Fibroblast of gingiva (primary cell): ENCODE results near the gene C12orf57.
A peak's percentile ranks its signal among the peaks of the same experiment; 100 is the strongest.

Experiments used
- DNase-seq: peaks from one replicate; pipeline ENCODE4 v3.0.0-alpha.2; 2011; ENCODE audit warnings: low read depth

The C12orf57 gene

GRCh38 chr12:6953442-6954315 lies 9.9 kb downstream of the C12orf57 start:
- DNase-seq: no peak

DNA sequence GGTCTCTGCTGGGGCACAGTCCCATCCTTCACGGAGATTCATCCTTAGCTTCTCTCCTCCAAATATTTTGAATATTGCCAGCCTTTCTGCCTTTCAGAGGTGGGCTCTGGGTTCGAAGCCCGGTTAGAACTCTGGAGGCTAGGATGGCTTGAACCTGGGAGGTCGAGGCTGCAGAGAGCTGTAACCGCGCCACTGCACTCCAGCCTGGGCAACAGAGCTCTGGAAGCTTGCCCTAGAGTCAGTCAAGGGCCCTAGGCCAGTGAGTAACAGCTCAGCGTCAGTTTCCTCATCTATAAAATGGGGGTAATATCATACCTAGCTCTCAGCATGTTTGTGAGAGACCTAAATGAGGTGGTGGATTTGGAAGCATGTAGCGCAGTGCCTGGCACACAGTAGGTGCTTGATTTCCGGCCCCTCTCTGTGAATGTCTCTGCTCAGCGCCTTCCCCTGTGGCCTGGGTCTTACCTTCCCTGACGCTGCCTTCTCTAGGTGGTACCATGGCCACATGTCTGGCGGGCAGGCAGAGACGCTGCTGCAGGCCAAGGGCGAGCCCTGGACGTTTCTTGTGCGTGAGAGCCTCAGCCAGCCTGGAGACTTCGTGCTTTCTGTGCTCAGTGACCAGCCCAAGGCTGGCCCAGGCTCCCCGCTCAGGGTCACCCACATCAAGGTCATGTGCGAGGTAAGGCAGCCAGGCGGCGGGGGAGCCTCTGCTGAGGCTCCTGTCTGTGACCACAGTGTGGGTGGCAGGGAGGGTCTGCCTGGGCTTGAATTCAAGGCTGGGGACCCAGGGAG lies 10.7 kb downstream of the C12orf57 start:
- DNase-seq: no peak

- DNase-seq: no peak
These were observed 11.5 kb downstream of the C12orf57 start for GRCh38 chr12:6955108-6956020.

DNA sequence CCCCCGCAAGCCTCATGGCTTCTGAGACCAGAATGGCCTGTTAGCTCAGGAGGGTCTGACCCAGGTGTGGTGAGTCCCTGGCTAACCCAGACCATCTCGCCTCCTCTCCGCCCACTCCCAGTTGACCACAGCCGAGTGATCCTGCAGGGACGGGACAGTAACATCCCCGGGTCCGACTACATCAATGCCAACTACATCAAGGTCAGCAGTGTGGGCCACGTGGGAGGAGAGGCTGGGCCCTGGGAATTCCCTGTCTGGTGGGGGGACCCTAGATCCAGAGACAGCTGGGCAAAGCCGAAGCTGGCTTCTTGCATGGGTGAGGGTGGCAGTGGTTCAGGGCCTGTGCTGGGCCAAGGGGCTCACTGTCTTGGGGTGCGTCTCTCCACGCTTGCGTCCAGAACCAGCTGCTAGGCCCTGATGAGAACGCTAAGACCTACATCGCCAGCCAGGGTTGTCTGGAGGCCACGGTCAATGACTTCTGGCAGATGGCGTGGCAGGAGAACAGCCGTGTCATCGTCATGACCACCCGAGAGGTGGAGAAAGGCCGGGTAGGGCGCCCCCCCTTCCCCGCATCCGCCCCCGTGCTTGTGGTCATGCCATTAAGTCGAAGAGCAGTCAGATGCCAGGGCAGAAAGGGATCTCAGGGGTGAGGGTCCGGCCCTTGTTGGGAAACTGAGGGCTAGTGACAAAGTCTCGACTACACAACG lies 12.4 kb downstream of the C12orf57 start:
- DNase-seq: no peak

- no peak for DNase-seq
These were observed 13.4 kb downstream of the C12orf57 start for GRCh38 chr12:6957151-6957701.

- no peak for DNase-seq
These were observed 14.2 kb downstream of the C12orf57 start for GRCh38 chr12:6957741-6958608.

GRCh38 chr12:6958609-6959057 lies 14.8 kb downstream of the C12orf57 start:
- no peak for DNase-seq

GRCh38 chr12:6959058-6959804 lies 15.4 kb downstream of the C12orf57 start:
- DNase-seq: no peak

DNA sequence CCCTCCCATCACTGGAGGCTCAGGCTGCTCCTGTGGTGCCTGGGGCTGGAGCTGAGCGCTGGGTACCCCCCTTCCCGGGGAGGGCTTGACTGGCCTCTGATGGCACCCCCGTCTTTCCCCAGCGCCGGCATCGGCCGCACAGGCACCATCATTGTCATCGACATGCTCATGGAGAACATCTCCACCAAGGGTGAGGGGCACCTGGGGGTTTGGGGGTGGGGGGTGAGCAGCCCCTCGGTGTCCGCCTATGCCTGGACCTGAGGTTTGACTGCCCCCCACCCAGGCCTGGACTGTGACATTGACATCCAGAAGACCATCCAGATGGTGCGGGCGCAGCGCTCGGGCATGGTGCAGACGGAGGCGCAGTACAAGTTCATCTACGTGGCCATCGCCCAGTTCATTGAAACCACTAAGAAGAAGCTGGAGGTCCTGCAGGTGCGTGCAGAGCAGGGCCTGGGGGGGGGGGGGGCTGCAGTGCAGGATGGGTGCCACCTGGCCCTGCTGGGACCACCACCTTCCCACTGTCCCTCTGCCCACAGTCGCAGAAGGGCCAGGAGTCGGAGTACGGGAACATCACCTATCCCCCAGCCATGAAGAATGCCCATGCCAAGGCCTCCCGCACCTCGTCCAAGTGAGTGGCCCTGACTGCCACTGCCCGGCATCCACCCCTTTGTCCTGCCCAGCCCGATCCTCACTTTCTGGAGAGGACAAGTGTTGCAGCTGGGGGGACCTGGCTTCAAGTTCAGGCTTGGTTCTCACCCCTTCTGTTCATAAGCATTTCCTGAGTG lies 16.2 kb downstream of the C12orf57 start:
- DNase-seq: no peak

DNA sequence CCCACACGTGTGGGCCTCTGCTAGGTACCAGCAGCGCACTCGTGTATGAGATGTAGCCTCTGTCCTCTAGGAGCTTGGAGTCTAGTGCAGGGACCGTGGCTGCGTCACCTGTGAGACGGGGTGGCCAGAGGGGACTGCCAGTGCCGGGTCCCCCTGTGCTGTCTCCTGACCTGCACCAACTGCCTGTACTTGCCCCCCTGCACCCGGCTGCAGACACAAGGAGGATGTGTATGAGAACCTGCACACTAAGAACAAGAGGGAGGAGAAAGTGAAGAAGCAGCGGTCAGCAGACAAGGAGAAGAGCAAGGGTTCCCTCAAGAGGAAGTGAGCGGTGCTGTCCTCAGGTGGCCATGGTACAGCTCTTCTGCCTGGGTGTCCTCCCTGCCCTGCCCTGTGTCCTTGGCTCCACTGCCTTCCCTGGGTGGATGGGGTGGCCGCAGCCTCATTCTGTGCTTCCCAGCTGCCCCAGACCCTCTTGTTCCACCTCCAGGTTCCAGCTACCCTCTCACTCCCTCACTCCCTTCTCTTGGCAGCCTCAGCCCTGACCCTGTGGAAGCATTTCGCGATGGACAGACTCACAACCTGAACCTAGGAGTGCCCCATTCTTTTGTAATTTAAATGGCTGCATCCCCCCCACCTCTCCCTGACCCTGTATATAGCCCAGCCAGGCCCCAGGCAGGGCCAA lies 16.9 kb downstream of the C12orf57 start:
- DNase-seq: peak; percentile 32

DNA sequence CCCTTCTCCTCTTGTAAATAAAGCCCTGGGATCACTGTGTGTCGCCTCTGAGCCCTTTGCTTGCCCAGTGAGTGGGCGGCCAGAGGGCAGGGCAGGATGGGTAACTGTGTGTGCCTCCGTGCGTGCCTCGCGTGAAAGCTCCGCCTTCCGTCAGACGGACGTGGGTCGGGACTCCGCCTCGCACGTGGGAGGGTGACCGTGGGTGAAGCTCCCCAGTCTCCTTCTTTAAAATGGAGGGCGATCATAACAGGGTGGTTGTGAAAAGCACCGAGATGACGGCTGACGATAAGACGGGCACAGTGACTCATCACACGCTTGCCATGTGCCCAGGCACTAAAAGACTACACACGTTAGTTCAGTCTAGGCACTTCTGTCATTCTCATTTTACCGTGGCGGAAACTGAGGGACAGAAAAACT lies 17.5 kb downstream of the C12orf57 start:
- peak; percentile 65 for DNase-seq

- peak; percentile 69 for DNase-seq
These were observed 18.0 kb downstream of the C12orf57 start for GRCh38 chr12:6961695-6962284.

DNA sequence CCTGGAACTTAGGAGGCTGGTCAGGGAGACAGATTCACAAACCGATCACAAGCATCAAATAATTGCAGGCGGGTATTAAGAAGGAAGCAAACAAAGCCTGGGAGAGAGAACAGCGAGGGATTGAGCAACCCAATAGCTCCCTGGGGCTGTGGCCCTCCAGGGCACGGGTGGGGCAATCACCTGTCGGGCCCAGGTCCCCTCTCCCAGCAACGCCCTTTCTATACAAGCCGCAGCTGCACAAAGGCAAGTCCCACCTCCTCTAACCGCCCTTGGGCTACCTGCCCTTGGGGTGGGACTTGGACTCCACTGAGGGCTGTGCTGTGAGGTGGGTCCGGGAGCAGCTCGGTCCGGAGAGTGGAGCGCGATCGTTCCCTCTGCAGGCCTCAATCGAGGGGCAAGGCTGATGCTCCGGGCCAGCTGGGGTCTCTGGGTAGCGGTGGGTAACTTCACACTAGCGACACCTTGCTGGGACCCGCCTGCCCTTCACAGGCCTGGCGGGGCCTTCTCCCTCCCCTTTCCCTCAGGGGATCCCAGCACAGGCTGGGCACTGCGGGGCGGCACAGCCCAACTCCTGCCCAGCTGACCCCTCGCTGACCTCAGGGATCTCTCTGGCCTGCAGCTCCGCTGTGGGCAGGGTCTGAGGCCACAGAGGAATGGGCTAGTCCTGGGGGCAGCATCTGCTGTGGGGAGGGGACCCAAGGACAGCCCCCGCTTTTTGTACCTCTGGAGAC lies 18.6 kb downstream of the C12orf57 start:
- DNase-seq: no peak

- no peak for DNase-seq
These were observed 19.4 kb downstream of the C12orf57 start for GRCh38 chr12:6963016-6963731.

- no peak for DNase-seq
These were observed 20.1 kb downstream of the C12orf57 start for GRCh38 chr12:6963791-6964413.

- no peak for DNase-seq
These were observed 20.8 kb downstream of the C12orf57 start for GRCh38 chr12:6964605-6965025.
